ENCODE measurements around the gene PDE6C. TPM values are rescaled to one million over a fixed set of nuclear protein-coding genes. Genes with fewer than 3 reads are reported as not detected.

The PDE6C gene
- not detected in 2 replicates for total RNA-seq

GRCh38 chr10:93612311-93612710 is at the start of gene PDE6C:
PDE6C (plus strand) TSS chr10:93612537; CDS start chr10:93612726, 189 bp downstream.

DNA sequence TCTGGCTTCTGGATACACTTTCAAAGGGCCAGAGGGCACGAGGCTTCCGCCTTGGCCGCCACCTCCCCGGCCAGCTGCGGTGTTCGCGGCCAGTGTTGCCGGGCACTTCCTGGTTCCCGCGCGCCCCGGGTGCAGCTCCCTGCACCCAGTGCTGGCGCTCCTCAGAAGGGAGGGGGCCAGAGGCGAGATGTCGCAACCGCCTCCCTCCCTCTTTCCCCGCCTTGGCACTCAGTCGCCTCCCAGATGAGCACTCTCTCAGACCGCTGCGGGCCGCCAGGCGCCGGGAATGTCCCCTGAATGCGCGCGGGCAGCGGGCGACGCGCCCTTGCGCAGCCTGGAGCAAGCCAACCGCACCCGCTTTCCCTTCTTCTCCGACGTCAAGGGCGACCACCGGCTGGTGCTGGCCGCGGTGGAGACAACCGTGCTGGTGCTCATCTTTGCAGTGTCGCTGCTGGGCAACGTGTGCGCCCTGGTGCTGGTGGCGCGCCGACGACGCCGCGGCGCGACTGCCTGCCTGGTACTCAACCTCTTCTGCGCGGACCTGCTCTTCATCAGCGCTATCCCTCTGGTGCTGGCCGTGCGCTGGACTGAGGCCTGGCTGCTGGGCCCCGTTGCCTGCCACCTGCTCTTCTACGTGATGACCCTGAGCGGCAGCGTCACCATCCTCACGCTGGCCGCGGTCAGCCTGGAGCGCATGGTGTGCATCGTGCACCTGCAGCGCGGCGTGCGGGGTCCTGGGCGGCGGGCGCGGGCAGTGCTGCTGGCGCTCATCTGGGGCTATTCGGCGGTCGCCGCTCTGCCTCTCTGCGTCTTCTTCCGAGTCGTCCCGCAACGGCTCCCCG is 45.7 kb upstream of the PDE6C start, which contains the start of gene FFAR4:
TSS of gene FFAR4 (plus strand) at position 231 of the 842 bp plus-strand sequence. CDS start at position 287, 56 bp downstream.

GRCh38 chr10:93601146-93601773 is 11.1 kb upstream of the PDE6C start, which contains the start of gene RBP4:
RBP4 (minus strand) TSS chr10:93601235; CDS start chr10:93601028, 207 bp downstream.

DNA sequence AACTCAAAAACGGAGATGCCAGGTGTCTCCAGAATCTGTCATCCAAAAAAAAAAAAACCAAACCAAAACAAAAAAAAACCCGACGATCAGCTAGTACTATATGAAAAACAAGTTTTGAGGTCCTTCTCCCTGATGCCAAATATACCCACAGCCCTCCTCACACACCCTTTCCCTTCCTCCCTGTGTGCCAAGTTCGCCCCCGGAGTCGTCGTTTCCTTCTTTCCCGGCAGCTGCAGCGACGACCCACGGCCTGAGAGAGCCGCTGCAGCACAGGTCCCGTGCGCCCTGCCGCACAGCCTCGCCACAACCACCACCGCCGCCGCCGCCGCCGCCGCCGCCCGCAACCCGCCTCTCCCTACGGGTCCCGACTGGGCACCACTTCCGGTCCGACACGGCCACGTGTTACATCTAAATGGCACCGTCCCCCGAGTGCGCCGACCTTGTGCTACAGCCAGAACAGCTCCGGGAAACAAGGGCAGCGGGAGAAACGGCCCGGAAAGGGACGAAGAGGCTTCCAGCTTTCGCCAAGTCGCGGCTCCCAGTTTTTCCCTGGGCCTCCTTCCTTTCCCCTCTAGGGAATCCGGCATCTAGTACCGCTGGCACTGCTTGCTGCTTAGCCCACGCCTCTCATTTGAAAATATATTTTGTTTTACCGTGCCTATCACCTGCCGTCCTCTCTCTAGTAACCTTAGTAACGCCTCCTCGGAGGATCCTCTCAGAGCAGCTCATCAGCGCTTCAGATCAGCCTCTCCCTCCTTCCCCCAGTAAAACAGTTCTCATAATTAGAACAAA is 90.1 kb downstream of the PDE6C start, which contains the start of gene FRA10AC1:
TSS of gene FRA10AC1 (minus strand) at position 383 of the 792 bp plus-strand sequence. CDS start 2,486 bp downstream, outside the sequence.

Other genes starting within 250 kb of the PDE6C start
- gene MYOF, start 130.2 kb upstream of the PDE6C start, total RNA-seq: 263 and 350 TPM in 2 replicates
- 3.8 and 57.2 TPM in 2 replicates for gene CEP55, start 115.9 kb upstream of the PDE6C start, total RNA-seq
- not detected in 2 replicates for gene FFAR4, start 45.9 kb upstream of the PDE6C start, total RNA-seq
- 0.33 and 0.44 TPM in 2 replicates for gene RBP4, start 11.3 kb upstream of the PDE6C start, total RNA-seq
- 11.3 and 14.6 TPM in 2 replicates for gene FRA10AC1, start 90.1 kb downstream of the PDE6C start, total RNA-seq
- under 0.01 and 0.33 TPM in 2 replicates for gene LGI1, start 145.4 kb downstream of the PDE6C start, total RNA-seq

All from smooth muscle cell of trachea (primary cell).